A673 (cell line): ENCODE measurements around the gene RHOXF2B.

Experiments
- CTCF ChIP-seq: fragments of 300-800, 200-600 bp; sonication (generic); conservative IDR thresholded peaks from 2 replicates; pipeline ENCODE4 v1.5.1; 2017; ENCODE audit warnings: low read depth, mild to moderate bottlenecking, antibody characterized with exemption, low read length, moderate library complexity, mixed read lengths
- EZH2 ChIP-seq: fragments of 200-600 bp; sonication (generic); IDR thresholded peaks from 2 replicates; pipeline ENCODE4 v1.6.1; 2017; ENCODE audit warnings: borderline replicate concordance, low read depth, mild to moderate bottlenecking, mixed read lengths, antibody characterized with exemption, low read length; ENCODE audit not compliant: poor library complexity, severe bottlenecking

DNA sequence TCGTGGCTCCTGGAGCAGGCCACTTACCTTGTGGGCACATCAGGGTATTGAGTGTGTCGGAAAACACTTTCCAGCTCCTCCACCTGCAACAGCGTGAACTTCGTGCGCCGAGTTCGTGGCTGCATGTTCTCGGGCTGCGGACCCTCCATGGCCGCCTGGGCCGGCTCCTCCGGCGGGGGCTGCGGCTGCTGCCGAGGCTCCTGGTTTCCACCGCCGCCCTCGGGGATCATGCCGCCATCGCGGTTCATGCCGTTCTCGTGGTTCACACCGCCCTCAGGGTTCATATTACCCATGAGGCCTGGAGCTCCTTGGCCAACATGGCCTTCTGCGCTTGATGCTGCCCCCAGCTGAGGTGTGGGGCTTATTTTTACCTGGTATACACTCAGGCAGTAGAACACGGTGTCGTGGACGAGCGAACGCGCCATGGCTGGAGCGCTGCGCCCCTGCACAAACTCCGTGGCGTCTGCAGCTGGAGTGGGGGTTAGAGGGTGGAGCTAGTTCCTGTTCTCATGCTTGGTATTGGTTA is 38.0 kb upstream of the RHOXF2B start, which contains the start of gene RHOXF1:
- TF ChIP-seq CTCF: no peak
- no peak for TF ChIP-seq EZH2
